IMR-90 (cell line): ENCODE data around the gene TDP2.
"Not testable (repeated sequence)": the region's sequence is repeated elsewhere in the genome, so short reads cannot be mapped to it uniquely, and the experiment has no call there.

Source experiments
- CHD1 ChIP-seq: IDR thresholded peaks from 2 replicates; pipeline ENCODE4 v1.6.1; 2012; ENCODE audit warnings: low read depth, low read length, improper control_type of control experiment
- CTCF ChIP-seq: conservative IDR thresholded peaks from 2 replicates; pipeline ENCODE4 v1.5.1; 2012; ENCODE audit warnings: mild to moderate bottlenecking, low read depth, low read length, improper control_type of control experiment
- MXI1 ChIP-seq: IDR thresholded peaks from 2 replicates; pipeline ENCODE4 v1.6.1; 2012; ENCODE audit warnings: low read depth, mild to moderate bottlenecking, low read length, moderate library complexity, borderline replicate concordance
- POLR2A ChIP-seq: IDR thresholded peaks from 2 replicates; pipeline ENCODE4 v1.6.1; 2012; ENCODE audit warnings: mild to moderate bottlenecking, low read depth, low read length
- RCOR1 ChIP-seq: IDR thresholded peaks from 2 replicates; pipeline ENCODE4 v1.6.1; 2012; ENCODE audit warnings: mild to moderate bottlenecking, low read length, improper control_type of control experiment; ENCODE audit not compliant: insufficient replicate concordance

GRCh38 chr6:24661759-24662158, 4.9 kb downstream of the TDP2 start:
- TF ChIP-seq RCOR1, CHD1, MXI1, CTCF, POLR2A: not testable (repeated sequence)
